Measurements from ENCODE around the gene CPNE4. TPM values are rescaled to one million over a fixed set of nuclear protein-coding genes. Genes with fewer than 3 reads are reported as not detected.

Gene CPNE4
- total and polyA plus RNA-seq, 8 donors: 0.14 to 1.7 (median 0.66) TPM

DNA sequence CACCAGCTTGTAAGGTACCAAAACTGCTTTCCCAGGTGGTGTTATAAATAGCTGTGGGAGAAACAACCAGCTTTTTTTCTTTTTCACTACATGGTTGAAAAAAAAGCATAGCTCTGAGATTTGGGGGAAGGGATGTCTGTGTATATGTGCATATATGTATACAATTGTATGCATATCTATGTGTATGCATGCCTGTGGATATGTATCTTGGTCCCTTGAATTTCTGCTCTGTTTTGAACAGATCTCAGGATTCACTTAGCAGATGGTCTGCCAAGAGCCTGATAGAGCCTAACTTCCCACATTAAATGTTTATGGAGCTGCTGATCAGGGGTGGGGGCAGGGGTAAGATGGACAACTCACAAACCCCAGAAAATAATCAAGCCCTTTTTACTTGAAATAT is 39.0 kb upstream of the CPNE4 start:
- FAIRE-seq: no peak
- no peak overlapping the region for H3K27ac ChIP-seq
- intact Hi-C loops (cut with DNase I): no loop called here
- no peaks in the 10 kb centered on the region for H3K4me1 ChIP-seq
- H3K27me3 ChIP-seq: no peaks in the 10 kb centered on the region
- no peak for TF ChIP-seq CTCF (IDR thresholded peaks at IDR 0.05)
- no peak for DNase-seq
- H3K36me3 ChIP-seq: no peaks in the 10 kb centered on the region
- H3K4me3 ChIP-seq: no peak overlapping the region
- no peaks in the 10 kb centered on the region for H3K9me3 ChIP-seq
- no peak for ATAC-seq

DNA sequence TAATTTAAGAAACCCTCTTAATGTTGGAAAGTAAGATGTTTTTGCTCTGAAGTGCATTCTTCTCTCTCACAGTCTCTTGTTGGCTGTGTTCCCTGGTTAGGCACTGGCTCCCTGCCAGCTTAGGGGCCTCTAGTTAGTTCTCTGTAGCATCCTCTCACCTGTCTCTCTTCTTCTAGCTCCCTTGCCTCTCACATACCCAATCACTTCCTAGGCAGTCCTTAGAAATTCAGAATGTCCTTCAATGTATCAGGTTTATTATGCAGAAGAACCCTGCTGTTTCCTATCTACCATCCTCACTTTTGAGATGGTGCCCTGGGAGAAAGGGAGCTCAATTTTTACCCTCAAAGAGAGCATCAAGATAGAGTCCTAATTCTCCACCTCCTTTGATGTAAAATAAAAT is 36.2 kb upstream of the CPNE4 start:
- intact Hi-C loops (cut with DNase I): no loop called here

DNA sequence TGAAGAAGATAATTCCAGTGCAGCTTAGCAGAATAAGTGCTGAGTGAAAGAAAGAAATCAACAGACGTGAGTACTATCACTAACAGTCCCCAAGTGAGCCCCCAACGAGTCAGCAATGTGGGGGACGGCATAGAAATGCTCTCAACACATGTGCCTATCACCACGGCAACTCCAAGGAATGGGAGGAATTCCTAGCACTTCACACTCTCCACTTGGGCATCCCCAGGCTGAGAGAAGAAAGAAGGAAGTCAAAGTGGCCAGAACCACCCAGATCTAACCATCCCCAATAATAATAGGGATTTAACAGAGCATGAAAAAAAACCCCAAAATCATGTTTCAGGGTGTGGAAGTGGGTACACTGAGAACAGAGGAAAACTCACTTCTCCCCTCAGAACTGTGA is 29.3 kb upstream of the CPNE4 start:
- H3K27me3 ChIP-seq: peaks cover 0 to 4% (median 0%) of the 10 kb centered on the region in 4 donors
- H3K9me3 ChIP-seq: no peaks in the 10 kb centered on the region
- no peak overlapping the region for H3K4me3 ChIP-seq
- TF ChIP-seq CTCF (IDR thresholded peaks at IDR 0.05): no peak
- 5 to 17% methylated on average over 4 of the region's 4 CpGs for WGBS, 2 donors
- ATAC-seq (no peak), DNase-seq (no peak), FAIRE-seq (no peak)
- intact Hi-C loops (cut with DNase I): no loop called here
- H3K36me3 ChIP-seq: no peaks in the 10 kb centered on the region
- H3K4me1 ChIP-seq: no peaks in the 10 kb centered on the region
- H3K27ac ChIP-seq: no peak overlapping the region

More for the DNA sequence above, 36.2 kb upstream of the CPNE4 start:
- no peaks in the 10 kb centered on the region for H3K4me1 ChIP-seq
- H3K27me3 ChIP-seq: no peaks in the 10 kb centered on the region
- ATAC-seq: no peak
- no peaks in the 10 kb centered on the region for H3K36me3 ChIP-seq
- H3K27ac ChIP-seq: no peak overlapping the region
- DNase-seq: no peak
- no peak for FAIRE-seq
- H3K4me3 ChIP-seq: no peak overlapping the region
- no peak for TF ChIP-seq CTCF (IDR thresholded peaks at IDR 0.05)
- H3K9me3 ChIP-seq: no peaks in the 10 kb centered on the region

GRCh38 chr3:132062535-132062934 is 27.7 kb upstream of the CPNE4 start:
- DNase-seq (no peak), ATAC-seq (no peak), FAIRE-seq (no peak)
- 57 to 77% methylated on average over 4 of the region's 4 CpGs for WGBS, 2 donors
- no peaks in the 10 kb centered on the region for H3K36me3 ChIP-seq
- no peak for TF ChIP-seq CTCF (IDR thresholded peaks at IDR 0.05)
- intact Hi-C loops (cut with DNase I): no loop called here
- H3K4me3 ChIP-seq: no peak overlapping the region
- H3K4me1 ChIP-seq: no peaks in the 10 kb centered on the region
- H3K9me3 ChIP-seq: no peaks in the 10 kb centered on the region
- H3K27ac ChIP-seq: no peak overlapping the region
- peaks cover 0 to 4% (median 0%) of the 10 kb centered on the region in 4 donors for H3K27me3 ChIP-seq

GRCh38 chr3:132055872-132056271 is 21.1 kb upstream of the CPNE4 start:
- FAIRE-seq (no peak), DNase-seq (no peak), ATAC-seq (no peak)
- Histone ChIP-seq H3K4me3 (no peak overlapping the region), H3K9me3 (no peaks in the 10 kb centered on the region), H3K27ac (no peak overlapping the region), H3K36me3 (no peaks in the 10 kb centered on the region), H3K4me1 (no peaks in the 10 kb centered on the region), H3K27me3 (no peaks in the 10 kb centered on the region)
- intact Hi-C loops (cut with DNase I): no loop called here
- TF ChIP-seq CTCF (IDR thresholded peaks at IDR 0.05): no peak
- 68 to 80% methylated on average over 1 of the region's 1 CpG for WGBS, 2 donors
